ENCODE data around the gene FUS. TPM values are rescaled to one million over a fixed set of nuclear protein-coding genes. Genes with fewer than 3 reads are reported as not detected.

FUS gene
- total RNA-seq, 2 donors from 2014 or later, result 698 to 827 TPM

- no peak for DNase-seq
- Histone ChIP-seq H3K27ac (ENCODE audit: low read depth, low read length) (no peak overlapping the region), H3K4me1 (ENCODE audit: control insufficient read depth, insufficient read depth, low read length) (no peaks in the 10 kb centered on the region), H3K27me3 (ENCODE audit: control insufficient read depth, insufficient read depth, low read length, poor library complexity, severe bottlenecking) (no peaks in the 10 kb centered on the region), H3K9me3 (ENCODE audit: control insufficient read depth, low read length) (no peaks in the 10 kb centered on the region), H3K9ac (ENCODE audit: extremely low read depth, low read length, poor library complexity, severe bottlenecking) (no peak overlapping the region), H3K36me3 (ENCODE audit: control insufficient read depth, insufficient read depth, low read length) (peaks cover 90% of the 10 kb centered on the region), H3K4me3 (ENCODE audit: low read length) (no peak overlapping the region)
- Mint-ChIP-seq H3K27me3 (ENCODE audit: insufficient read depth) (no peaks in the 10 kb centered on the region), H3K36me3 (ENCODE audit: low read depth) (peaks cover 93% of the 10 kb centered on the region), H3K27ac (peak overlapping the region; percentile 14), H3K9me3 (no peaks in the 10 kb centered on the region), H3K4me1 (peaks cover 25% of the 10 kb centered on the region), H3K4me3 (no peak overlapping the region)
- TF ChIP-seq CTCF (conservative IDR thresholded peaks at IDR 0.05), result no peak
- WGBS, 2 experiments (ENCODE audit: insufficient coverage in 1 of 2, insufficient read length in 1 of 2), result 88 to 96% methylated on average over 2 to 5 of the region's 5 CpGs
These were observed 5.4 kb downstream of the FUS start for GRCh38 chr16:31185339-31185738.

GRCh38 chr16:31186176-31186575, 6.2 kb downstream of the FUS start:
- WGBS, 2 experiments (ENCODE audit: insufficient coverage in 1 of 2, insufficient read length in 1 of 2), result 91 to 97% methylated on average over 4 to 7 of the region's 7 CpGs
- no peaks in the 10 kb centered on the region for H3K9me3 Mint-ChIP-seq
- H3K27ac Mint-ChIP-seq, result peak overlapping the region; percentile 85
- no peak overlapping the region for H3K4me3 ChIP-seq (ENCODE audit: low read length)
- H3K36me3 ChIP-seq (ENCODE audit: control insufficient read depth, insufficient read depth, low read length), result peaks cover 97% of the 10 kb centered on the region
- H3K4me1 Mint-ChIP-seq, result peaks cover 25% of the 10 kb centered on the region
- no peaks in the 10 kb centered on the region for H3K27me3 Mint-ChIP-seq (ENCODE audit: insufficient read depth)
- no peaks in the 10 kb centered on the region for H3K27me3 ChIP-seq (ENCODE audit: control insufficient read depth, insufficient read depth, low read length, poor library complexity, severe bottlenecking)
- no peaks in the 10 kb centered on the region for H3K4me1 ChIP-seq (ENCODE audit: control insufficient read depth, insufficient read depth, low read length)
- no peak overlapping the region for H3K27ac ChIP-seq (ENCODE audit: low read depth, low read length)
- DNase-seq, result no peak
- no peak for TF ChIP-seq CTCF (conservative IDR thresholded peaks at IDR 0.05)
- H3K9ac ChIP-seq (ENCODE audit: extremely low read depth, low read length, poor library complexity, severe bottlenecking), result no peak overlapping the region
- H3K9me3 ChIP-seq (ENCODE audit: control insufficient read depth, low read length), result no peaks in the 10 kb centered on the region
- H3K36me3 Mint-ChIP-seq (ENCODE audit: low read depth), result peaks cover 98% of the 10 kb centered on the region
- H3K4me3 Mint-ChIP-seq, result no peak overlapping the region

DNA sequence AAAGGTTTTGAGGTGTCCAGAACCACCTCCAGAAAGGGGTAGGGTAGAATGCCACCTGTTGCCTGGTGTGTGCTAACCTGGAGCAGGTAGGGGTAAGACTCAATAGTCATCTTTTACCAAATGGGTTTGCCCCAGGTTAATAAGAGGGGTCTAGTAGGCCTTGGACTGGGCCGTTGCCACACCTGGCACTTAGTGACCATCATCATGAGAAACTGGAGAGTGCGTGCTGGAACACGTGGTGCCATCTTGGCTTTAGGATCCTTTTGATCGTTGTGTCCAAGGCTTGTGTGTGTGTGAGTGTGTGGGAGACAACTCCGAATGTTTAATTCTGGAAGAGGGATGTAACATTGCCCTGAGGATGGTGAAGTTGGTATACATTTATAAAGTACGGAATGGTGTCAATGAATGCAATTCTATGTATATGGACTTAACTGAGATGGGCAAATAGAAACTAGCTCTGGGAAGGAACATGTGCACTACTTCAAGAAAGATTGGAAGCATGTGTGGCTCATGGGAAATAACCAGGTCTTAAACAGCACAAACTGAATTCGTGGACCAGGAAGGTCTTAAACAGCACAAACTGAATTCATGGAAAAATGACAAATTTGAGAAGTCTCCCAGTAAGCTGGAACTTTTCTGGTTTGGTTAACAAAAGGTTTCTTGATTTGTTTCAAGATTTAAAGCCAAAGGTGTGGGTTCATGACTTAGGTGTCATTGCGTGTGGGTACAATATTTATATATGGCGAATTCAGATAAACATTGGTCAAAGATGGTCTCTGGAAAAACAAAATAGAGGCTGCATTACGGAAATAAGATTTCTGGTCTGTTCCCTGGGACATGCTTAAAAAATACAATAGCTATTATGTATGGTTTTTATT, 7.2 kb downstream of the FUS start:
- H3K36me3 ChIP-seq (ENCODE audit: control insufficient read depth, insufficient read depth, low read length), result peaks cover 99% of the 10 kb centered on the region

More for the DNA sequence above, 7.2 kb downstream of the FUS start:
- Mint-ChIP-seq H3K27ac (peak overlapping the region; percentile 72), H3K4me1 (peaks cover 19% of the 10 kb centered on the region), H3K27me3 (ENCODE audit: insufficient read depth) (no peaks in the 10 kb centered on the region), H3K4me3 (no peak overlapping the region), H3K9me3 (no peaks in the 10 kb centered on the region), H3K36me3 (ENCODE audit: low read depth) (peaks cover 99% of the 10 kb centered on the region)
- H3K9ac ChIP-seq (ENCODE audit: extremely low read depth, low read length, poor library complexity, severe bottlenecking), result no peak overlapping the region
- H3K4me1 ChIP-seq (ENCODE audit: control insufficient read depth, insufficient read depth, low read length), result no peaks in the 10 kb centered on the region
- H3K9me3 ChIP-seq (ENCODE audit: control insufficient read depth, low read length), result no peaks in the 10 kb centered on the region
- no peak overlapping the region for H3K4me3 ChIP-seq (ENCODE audit: low read length)
- no peak for DNase-seq
- WGBS, 2 experiments (ENCODE audit: insufficient coverage in 1 of 2, insufficient read length in 1 of 2), result 96 to 98% methylated on average over 10 of the region's 10 CpGs
- TF ChIP-seq CTCF (conservative IDR thresholded peaks at IDR 0.05), result no peak
- no peak overlapping the region for H3K27ac ChIP-seq (ENCODE audit: low read depth, low read length)
- no peaks in the 10 kb centered on the region for H3K27me3 ChIP-seq (ENCODE audit: control insufficient read depth, insufficient read depth, low read length, poor library complexity, severe bottlenecking)
